UCSD-AML1 (cell line): Measurements from ENCODE around the gene DNM3.
A peak's percentile ranks its signal among the peaks of the same experiment; 100 is the strongest.

Source experiments
- DNase-seq: peaks from one replicate; lab custom pipeline; 2025; ENCODE audit not compliant: unreplicated experiment; lab: John Stamatoyannopoulos, UW

Gene DNM3

DNA sequence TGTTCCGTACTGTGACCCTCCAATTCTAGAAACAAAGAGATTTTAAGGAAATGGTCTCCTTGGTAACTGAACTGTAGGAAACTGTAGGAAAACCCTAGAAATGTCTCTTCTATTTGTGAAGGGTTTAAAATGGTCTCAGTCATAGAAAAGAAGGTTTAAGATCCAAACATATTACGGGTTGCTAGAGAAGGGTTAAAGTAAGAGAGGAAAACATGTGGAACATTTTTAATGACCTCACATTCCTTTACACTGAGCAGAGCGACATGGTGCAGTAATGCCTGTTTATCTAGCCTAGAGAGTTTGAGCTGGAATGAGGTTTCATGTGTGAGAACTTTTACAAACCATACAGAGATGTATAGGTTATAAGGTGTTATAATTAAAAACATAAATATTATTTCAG lies 542.2 kb downstream of the DNM3 start:
- DNase-seq = no peak

DNA sequence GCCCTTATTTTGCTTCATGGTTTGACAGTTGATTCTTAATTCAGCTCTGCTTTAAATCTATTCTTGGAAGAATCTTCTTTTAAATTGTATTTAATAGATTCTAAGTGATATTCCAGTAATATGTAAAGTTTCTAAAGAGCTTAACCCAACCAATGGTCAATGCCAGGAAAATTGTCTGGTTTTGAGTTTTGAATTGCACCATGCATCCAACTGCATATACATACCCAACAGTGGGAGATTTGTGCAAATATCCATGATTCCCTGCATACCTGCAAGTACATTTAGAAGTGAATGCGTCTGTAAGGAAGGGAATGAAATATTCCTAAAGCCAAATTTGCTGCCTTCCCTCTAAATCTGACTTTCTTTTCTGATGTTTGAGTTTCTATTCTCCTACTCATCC lies 543.4 kb downstream of the DNM3 start:
- no peak for DNase-seq

- DNase-seq = no peak
These were observed 544.7 kb downstream of the DNM3 start for GRCh38 chr1:172386046-172386445.

DNA sequence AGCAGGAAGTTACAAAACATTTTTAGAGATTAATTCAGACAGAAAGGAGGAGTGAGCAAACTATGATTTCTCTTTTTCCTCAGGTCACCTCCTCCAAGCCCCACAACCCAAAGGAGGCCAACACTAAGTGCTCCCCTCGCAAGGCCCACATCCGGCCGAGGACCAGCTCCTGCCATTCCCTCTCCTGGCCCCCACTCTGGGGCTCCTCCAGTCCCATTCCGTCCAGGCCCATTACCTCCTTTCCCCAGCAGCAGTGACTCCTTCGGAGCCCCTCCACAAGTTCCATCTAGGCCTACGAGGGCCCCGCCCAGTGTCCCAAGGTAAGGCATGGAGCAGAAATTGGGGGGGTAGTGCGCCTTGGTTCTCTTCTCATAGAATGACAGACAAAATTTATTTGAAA lies 547.2 kb downstream of the DNM3 start:
- DNase-seq = no peak

DNA sequence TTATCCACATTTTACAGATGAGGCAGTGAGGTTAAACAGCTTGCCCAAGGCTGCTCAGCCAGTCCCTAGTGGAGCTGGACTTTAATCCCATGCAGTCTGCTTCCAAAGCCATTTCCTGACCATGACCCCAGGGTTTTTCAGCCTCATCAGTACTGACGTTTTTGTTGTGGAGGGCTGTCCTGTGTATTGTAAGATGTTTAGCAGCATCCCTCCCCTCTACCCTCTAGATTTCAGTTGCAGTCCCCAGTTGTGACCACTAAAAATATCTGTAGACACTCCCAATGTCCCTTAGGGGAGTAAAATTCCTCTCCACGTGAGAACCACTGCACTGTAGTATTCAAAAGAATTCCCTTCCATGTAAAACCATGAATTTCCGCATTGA lies 549.0 kb downstream of the DNM3 start:
- DNase-seq = no peak

GRCh38 chr1:172390683-172391551 lies 549.6 kb downstream of the DNM3 start:
- no peak for DNase-seq

DNA sequence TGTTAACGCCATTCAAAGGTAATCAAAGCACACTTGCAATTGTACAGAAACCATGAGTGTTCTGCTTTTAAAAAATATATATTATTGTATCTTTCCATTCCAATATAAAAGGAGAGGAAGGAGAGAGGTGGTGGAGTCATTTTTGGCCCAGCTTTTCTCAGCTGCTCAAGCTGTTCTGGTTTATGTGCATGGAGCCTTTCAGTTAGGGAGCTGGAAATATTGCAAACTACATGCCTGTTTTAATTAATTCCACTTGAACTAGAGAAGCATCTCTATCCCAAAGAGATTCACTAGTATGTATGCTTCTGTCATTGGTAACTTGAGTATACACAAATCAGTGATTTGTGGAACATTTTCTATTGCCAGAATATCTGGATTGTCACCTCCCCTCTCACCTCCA lies 550.7 kb downstream of the DNM3 start:
- DNase-seq = no peak

DNA sequence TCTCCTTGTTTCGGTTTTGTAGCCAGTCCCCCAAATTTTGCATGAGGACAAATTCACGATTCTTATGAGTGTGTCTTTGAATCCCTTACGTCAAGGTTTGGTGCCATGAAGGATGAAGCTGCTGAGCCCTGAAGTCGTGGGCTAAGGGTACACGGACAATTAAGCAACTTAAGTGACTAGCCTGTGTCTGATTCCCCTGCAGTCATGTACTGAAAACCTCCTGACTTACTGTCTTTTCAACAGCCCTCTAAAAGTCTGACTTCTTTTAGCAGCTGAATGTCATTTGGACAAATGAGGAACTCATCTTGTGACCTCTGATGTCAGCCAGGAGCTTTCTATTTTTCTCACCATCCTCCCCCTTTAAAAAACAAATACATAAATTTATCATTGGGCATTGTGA lies 552.1 kb downstream of the DNM3 start:
- DNase-seq = no peak

GRCh38 chr1:172394141-172394751 lies 552.9 kb downstream of the DNM3 start:
- DNase-seq = peak; percentile 18

GRCh38 chr1:172394811-172395210 lies 553.5 kb downstream of the DNM3 start:
- DNase-seq = no peak

- DNase-seq = no peak
These were observed 554.3 kb downstream of the DNM3 start for GRCh38 chr1:172395576-172395975.

- DNase-seq = no peak
These were observed 555.9 kb downstream of the DNM3 start for GRCh38 chr1:172397221-172397620.

DNA sequence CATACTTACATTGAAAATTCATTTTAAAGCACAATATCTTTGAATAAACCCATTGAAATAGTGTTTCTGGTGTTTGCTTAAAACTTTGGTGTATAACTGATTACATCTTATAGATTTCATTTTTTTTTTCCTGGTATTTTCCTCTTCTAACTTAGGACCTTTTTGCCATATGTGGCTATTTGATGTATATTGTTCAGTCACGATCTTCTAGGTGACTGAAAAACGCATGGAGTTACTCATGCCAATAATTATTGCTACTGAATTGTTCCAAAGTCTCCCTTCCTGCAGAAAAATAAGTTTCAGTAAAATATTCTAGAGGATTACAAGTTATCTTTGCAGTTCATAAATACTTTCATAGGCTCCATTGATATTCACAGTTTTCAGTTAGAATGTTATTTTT lies 556.3 kb downstream of the DNM3 start:
- DNase-seq = no peak

GRCh38 chr1:172398193-172398592 lies 556.9 kb downstream of the DNM3 start:
- no peak for DNase-seq

- peak; percentile 16 for DNase-seq
These were observed 557.9 kb downstream of the DNM3 start for GRCh38 chr1:172398970-172399755.

DNA sequence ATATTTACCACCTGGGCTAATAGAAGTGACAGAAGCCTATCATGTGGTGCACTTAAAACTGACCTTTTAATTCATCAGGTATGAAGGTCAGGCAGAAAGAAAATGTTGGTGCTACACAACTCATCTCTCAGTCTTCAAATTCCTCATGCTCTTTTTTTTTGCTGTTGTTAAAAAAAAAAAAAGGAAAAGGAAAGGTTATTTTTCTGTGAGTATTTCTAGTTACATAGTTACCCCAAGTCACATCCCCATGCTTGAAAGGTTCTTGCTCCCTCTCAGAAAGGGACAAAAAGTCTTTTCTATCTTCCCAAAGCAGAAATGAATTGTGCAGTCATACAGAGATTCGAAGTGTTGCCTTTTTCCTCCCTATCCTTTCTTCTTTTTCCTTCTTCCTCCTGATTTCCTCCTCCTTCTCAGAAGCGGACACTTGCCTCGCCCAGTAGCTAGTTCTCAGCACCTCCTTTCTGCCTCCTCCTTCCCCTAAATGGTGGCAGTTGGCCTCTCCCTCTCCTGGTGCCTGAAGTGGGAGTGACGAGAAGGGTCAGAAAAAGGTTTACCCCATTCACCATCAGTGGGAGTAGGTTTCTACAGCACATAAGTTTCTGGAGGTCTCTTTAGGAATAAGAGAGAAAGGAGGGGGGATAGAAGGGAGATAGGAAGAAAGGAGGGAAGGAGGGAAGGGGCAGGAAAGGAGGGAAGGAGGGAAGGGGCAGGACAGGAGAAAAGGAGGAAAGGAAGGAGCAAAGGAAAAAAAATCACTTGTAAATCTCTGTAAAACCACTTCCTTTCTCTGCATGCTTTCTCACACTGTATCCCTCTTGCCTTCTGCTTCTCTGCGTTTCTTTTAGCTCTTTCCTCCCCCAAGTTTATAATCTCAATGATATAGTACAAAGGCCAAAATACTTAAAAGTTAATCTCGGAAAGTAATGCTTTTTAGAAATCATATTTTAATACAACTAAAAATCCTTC lies 558.7 kb downstream of the DNM3 start:
- DNase-seq = no peak

DNA sequence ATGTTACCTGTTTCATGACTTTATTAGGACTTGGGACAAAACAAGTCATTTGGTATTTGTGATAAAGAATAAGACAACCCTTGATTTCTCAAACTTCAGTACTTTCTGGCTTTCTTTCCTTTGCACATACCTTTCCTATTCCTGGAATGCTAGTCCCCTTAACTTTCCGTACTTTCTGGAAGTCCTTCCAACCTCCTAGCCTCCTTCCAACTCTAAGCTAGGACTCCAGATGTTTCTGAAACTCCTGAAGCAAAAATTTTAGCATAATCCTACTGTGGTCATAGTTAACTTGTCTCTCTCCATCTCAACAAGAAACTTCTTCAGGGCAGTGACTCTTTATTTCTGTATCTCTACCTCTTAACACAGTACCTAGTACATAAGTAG lies 559.4 kb downstream of the DNM3 start:
- DNase-seq = no peak

GRCh38 chr1:172401477-172401876 lies 560.2 kb downstream of the DNM3 start:
- DNase-seq = no peak

GRCh38 chr1:172401892-172402291 lies 560.6 kb downstream of the DNM3 start:
- DNase-seq = no peak

DNA sequence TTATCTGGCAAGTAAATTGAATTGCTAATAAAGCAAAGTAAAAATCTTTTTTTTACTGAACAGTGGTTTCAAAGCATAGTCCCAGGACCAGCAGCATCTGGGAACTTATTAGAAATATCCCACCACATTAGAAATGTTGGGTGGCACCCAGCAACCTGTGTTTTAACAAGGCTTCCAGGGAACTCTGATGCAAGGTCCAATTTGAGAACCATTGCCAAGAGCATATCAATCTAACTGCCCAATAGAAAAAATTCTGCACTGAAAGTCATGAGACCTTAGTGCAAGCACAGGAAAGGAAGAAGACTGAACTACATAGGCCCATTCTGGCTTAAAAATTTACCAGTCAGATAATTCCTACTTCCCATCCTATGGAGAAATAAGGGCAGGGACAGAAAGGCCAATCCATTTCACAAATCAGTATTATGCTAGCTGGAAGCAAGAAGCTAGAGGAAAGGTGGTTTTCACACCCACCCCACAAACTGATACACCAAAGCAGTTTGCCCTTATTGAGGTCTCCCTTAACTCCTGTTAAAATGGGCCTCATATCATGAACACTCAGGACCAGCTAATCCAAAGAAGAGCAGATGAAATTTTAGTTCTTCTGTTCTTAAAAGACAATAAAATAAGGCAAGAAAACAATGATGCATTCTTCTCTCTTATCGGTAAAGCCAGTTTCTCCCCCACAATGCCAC lies 561.7 kb downstream of the DNM3 start:
- no peak for DNase-seq
